SH-SY5Y (cell line): ENCODE results near the gene ITCH.

ENCODE experiments used
- GATA2 ChIP-seq: IDR thresholded peaks from 2 replicates; pipeline ENCODE4 v1.6.1; 2011; ENCODE audit warnings: mild to moderate bottlenecking, low read depth, low read length
- GATA3 ChIP-seq: IDR thresholded peaks from 2 replicates; pipeline ENCODE4 v1.6.1; 2011; ENCODE audit warnings: low read depth, mild to moderate bottlenecking, low read length, moderate library complexity

GRCh38 chr20:34485068-34485634, 122.1 kb downstream of the ITCH start:
- TF ChIP-seq GATA3 (no peak), GATA2 (no peak)
